Activated CD4-positive, alpha-beta T cell treated with anti-CD3 and anti-CD28 coated beads, Interleukin-2, Interleukin-4, amounts not matched to agents 100 ng/mL and 50 ng/mL, durations not matched to agents 16 hours and 8 hours (primary cell): ENCODE data around the gene TCF7L2.
A peak's percentile ranks its signal among the peaks of the same experiment; 100 is the strongest.

Experiments used
- DNase-seq: peaks from one replicate; pipeline ENCODE4 v3.0.0-alpha.2; 2020; ENCODE audit warnings: low spot score

The TCF7L2 gene

GRCh38 chr10:113149626-113150025 is 199.6 kb downstream of the TCF7L2 start:
- no peak for DNase-seq

GRCh38 chr10:113151190-113151666 is 201.2 kb downstream of the TCF7L2 start:
- DNase-seq: no peak

GRCh38 chr10:113153493-113154102 is 203.6 kb downstream of the TCF7L2 start:
- no peak for DNase-seq

- no peak for DNase-seq
Observed at GRCh38 chr10:113157441-113157840, 207.4 kb downstream of the TCF7L2 start.

- no peak for DNase-seq
Observed at GRCh38 chr10:113158183-113158582, 208.1 kb downstream of the TCF7L2 start.

- no peak for DNase-seq
Observed at GRCh38 chr10:113159563-113159962, 209.5 kb downstream of the TCF7L2 start.

GRCh38 chr10:113160641-113161040 is 210.6 kb downstream of the TCF7L2 start:
- no peak for DNase-seq

- DNase-seq: no peak
Observed at GRCh38 chr10:113161066-113161465, 211.0 kb downstream of the TCF7L2 start.

GRCh38 chr10:113162960-113163359 is 212.9 kb downstream of the TCF7L2 start:
- no peak for DNase-seq

- no peak for DNase-seq
Observed at GRCh38 chr10:113165673-113166072, 215.6 kb downstream of the TCF7L2 start.

- DNase-seq: no peak
Observed at GRCh38 chr10:113167702-113168101, 217.7 kb downstream of the TCF7L2 start.

GRCh38 chr10:113168584-113168983 is 218.5 kb downstream of the TCF7L2 start:
- DNase-seq: no peak

GRCh38 chr10:113169111-113169510 is 219.1 kb downstream of the TCF7L2 start:
- no peak for DNase-seq

GRCh38 chr10:113169853-113170460 is 219.9 kb downstream of the TCF7L2 start:
- DNase-seq: peak; percentile 38

GRCh38 chr10:113171662-113172061 is 221.6 kb downstream of the TCF7L2 start:
- no peak for DNase-seq

GRCh38 chr10:113175176-113175575 is 225.1 kb downstream of the TCF7L2 start:
- DNase-seq: no peak

GRCh38 chr10:113175756-113176651 is 226.0 kb downstream of the TCF7L2 start:
- DNase-seq: no peak

- no peak for DNase-seq
Observed at GRCh38 chr10:113176652-113177155, 226.7 kb downstream of the TCF7L2 start.

GRCh38 chr10:113177156-113177935 is 227.3 kb downstream of the TCF7L2 start:
- DNase-seq: no peak

GRCh38 chr10:113177936-113178335 is 227.9 kb downstream of the TCF7L2 start:
- DNase-seq: no peak

GRCh38 chr10:113178771-113179170 is 228.7 kb downstream of the TCF7L2 start:
- DNase-seq: no peak

- DNase-seq: no peak
Observed at GRCh38 chr10:113179265-113179664, 229.2 kb downstream of the TCF7L2 start.
